Mesenchymal stem cell (in vitro differentiated cells and primary cell): ENCODE results near the gene POLR2E.

ENCODE experiments used
- DNase-seq: peaks from one replicate; pipeline ENCODE4 v3.0.0-alpha.2; 2013
- H2AFZ ChIP-seq: one replicate; pipeline ENCODE4 v1.6.1; 2013; ENCODE audit warnings: low read depth, mild to moderate bottlenecking, control low read depth, inconsistent platforms, low read length, moderate library complexity
- H2AK5ac ChIP-seq: 2 replicates; pipeline ENCODE4 v1.6.1; 2013; ENCODE audit warnings: low read length, moderate library complexity, mild to moderate bottlenecking, inconsistent platforms; ENCODE audit not compliant: severe bottlenecking
- H2BK120ac ChIP-seq: one replicate; pipeline ENCODE4 v1.6.1; 2013; ENCODE audit warnings: low read depth, mild to moderate bottlenecking, inconsistent platforms, low read length, moderate library complexity
- H2BK12ac ChIP-seq, 2 experiments: one replicate each; pipeline ENCODE4 v1.6.1; 2013; ENCODE audit warnings: inconsistent platforms in 2 of 2, low read length in 2 of 2, mild to moderate bottlenecking in 2 of 2, moderate library complexity in 2 of 2, control low read depth in 1 of 2
- H2BK15ac ChIP-seq: one replicate; pipeline ENCODE4 v1.6.1; 2013; ENCODE audit warnings: mild to moderate bottlenecking, low read depth, inconsistent platforms; ENCODE audit not compliant: poor library complexity, severe bottlenecking
- H2BK5ac ChIP-seq: 2 replicates; pipeline ENCODE4 v1.6.1; 2013; ENCODE audit warnings: low read depth, mild to moderate bottlenecking, low read length, control low read depth, inconsistent platforms; ENCODE audit not compliant: poor library complexity, severe bottlenecking
- H3K14ac ChIP-seq, 2 experiments: one replicate each; pipeline ENCODE4 v1.6.1; 2013; ENCODE audit warnings: inconsistent platforms in 2 of 2, low read length in 2 of 2, control low read depth in 1 of 2, mild to moderate bottlenecking in 1 of 2, moderate library complexity in 1 of 2
- H3K18ac ChIP-seq, 2 experiments: one replicate each; pipeline ENCODE4 v1.6.1; 2013; ENCODE audit warnings: inconsistent platforms in 2 of 2, low read length in 2 of 2, control low read depth in 1 of 2, low read depth in 1 of 2, mild to moderate bottlenecking in 1 of 2
- H3K23ac ChIP-seq, 2 experiments: one replicate each; pipeline ENCODE4 v1.6.1; 2013; ENCODE audit warnings: inconsistent platforms in 2 of 2, low read length in 2 of 2, mild to moderate bottlenecking in 2 of 2, moderate library complexity in 2 of 2, control low read depth in 1 of 2
- H3K27ac ChIP-seq: 2 replicates; pipeline ENCODE4 v1.5.1; 2013; ENCODE audit warnings: mild to moderate bottlenecking, moderate library complexity, low read length, control low read depth, inconsistent platforms; ENCODE audit not compliant: poor library complexity, severe bottlenecking
- H3K27me3 ChIP-seq, 2 experiments: 2 replicates each; pipeline versions ENCODE4 v1.6.1 to v1.7.0; 2013; ENCODE audit warnings: low read length in 2 of 2, mild to moderate bottlenecking in 2 of 2, moderate library complexity in 2 of 2, control low read depth in 1 of 2, inconsistent platforms in 1 of 2; ENCODE audit not compliant: control insufficient read depth in 1 of 2, insufficient read depth in 1 of 2
- H3K36me3 ChIP-seq, 2 experiments: 2 replicates each; pipeline versions ENCODE4 v1.6.1 to v1.7.0; 2013; ENCODE audit warnings: low read length in 2 of 2, control low read depth in 1 of 2, inconsistent platforms in 1 of 2, low read depth in 1 of 2, mild to moderate bottlenecking in 1 of 2; ENCODE audit not compliant: insufficient read depth in 2 of 2, control insufficient read depth in 1 of 2
- H3K4ac ChIP-seq, 2 experiments: one replicate each; pipeline ENCODE4 v1.6.1; 2013; ENCODE audit warnings: inconsistent platforms in 2 of 2, low read length in 2 of 2, mild to moderate bottlenecking in 2 of 2, moderate library complexity in 2 of 2, control low read depth in 1 of 2, low read depth in 1 of 2
- H3K4me1 ChIP-seq: 2 replicates; pipeline ENCODE4 v1.6.1; 2013; ENCODE audit warnings: low read depth, low read length, control low read depth; ENCODE audit not compliant: control insufficient read depth, insufficient read depth
- H3K4me2 ChIP-seq: 2 replicates; pipeline ENCODE4 v1.6.1; 2013; ENCODE audit warnings: low read length, mild to moderate bottlenecking, inconsistent platforms; ENCODE audit not compliant: poor library complexity, severe bottlenecking
- H3K4me3 ChIP-seq, 2 experiments: 2 replicates each; pipeline versions ENCODE4 v1.5.1 to v1.7.0; 2013; ENCODE audit warnings: low read length in 2 of 2, mild to moderate bottlenecking in 2 of 2, control low read depth in 1 of 2, low read depth in 1 of 2; ENCODE audit not compliant: insufficient read depth in 1 of 2
- H3K79me1 ChIP-seq: replicated peaks from 2 replicates; pipeline ENCODE4 v1.6.1; 2013; ENCODE audit warnings: mild to moderate bottlenecking, control low read depth, low read length, inconsistent platforms; ENCODE audit not compliant: poor library complexity, severe bottlenecking
- H3K9ac ChIP-seq: 2 replicates; pipeline ENCODE4 v1.7.0; 2013; ENCODE audit warnings: mild to moderate bottlenecking, low read length, moderate library complexity
- H3K9me3 ChIP-seq: 2 replicates; pipeline ENCODE4 v1.7.0; 2013; ENCODE audit warnings: mild to moderate bottlenecking, low read length; ENCODE audit not compliant: control insufficient read depth
- H4K8ac ChIP-seq: one replicate; pipeline ENCODE4 v1.6.1; 2013; ENCODE audit warnings: inconsistent platforms, mild to moderate bottlenecking, low read length, moderate library complexity
- H4K91ac ChIP-seq: one replicate; pipeline ENCODE4 v1.6.1; 2013; ENCODE audit warnings: mild to moderate bottlenecking, low read length, inconsistent platforms
- WGBS: methylation state at CpG from one replicate; pipeline ENCODE4 v1.1.7; 2013; ENCODE audit warnings: mixed read lengths; 5-methylcytosine and 5-hydroxymethylcytosine counted together

POLR2E gene

DNA sequence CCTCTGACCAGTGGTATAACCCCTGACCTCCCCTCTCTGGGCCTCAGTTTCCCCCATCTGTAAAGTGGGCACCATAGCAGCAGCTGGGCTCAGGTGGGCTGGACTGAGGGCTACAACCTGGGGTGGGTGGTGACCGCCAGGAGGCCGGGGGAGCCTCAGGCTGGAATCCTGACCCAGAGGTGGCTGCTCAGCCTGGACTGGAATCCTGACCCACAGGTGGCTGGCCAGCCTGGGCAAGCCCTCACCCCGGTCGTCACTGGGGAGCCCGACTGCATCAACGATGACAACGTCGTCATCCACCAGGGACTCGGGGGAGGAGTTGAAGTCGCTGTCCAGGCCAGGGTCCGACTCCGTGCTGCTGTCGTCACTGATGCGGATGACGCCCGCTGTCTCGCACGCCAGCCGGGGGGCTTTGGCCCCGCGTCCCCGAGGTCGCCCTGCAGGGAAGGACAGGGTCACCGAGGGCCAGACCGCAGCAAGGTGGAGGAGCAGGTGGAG, 18.9 kb upstream of the POLR2E start:
- Histone ChIP-seq H3K9ac (peak overlapping the region; percentile 64), H2BK5ac (peak overlapping the region; percentile 20), H2BK120ac (no peak overlapping the region), H3K27ac (peak overlapping the region; percentile 84), H2BK12ac (peak overlapping the region in 1 of 2 experiments; percentile 61), H3K14ac (peak overlapping the region in 1 of 2 experiments; percentile 76), H3K36me3 (peaks cover 75 to 92% of the 10 kb centered on the region in 2 experiments), H3K4me2 (no peak overlapping the region), H4K91ac (peak overlapping the region; percentile 79), H3K27me3 (no peaks in the 10 kb centered on the region), H3K4ac (no peak overlapping the region), H3K23ac (no peak overlapping the region), H3K4me3 (no peak overlapping the region), H2AK5ac (peak overlapping the region; percentile 96), H3K79me1 (peaks cover 13% of the 10 kb centered on the region), H3K4me1 (peaks cover 23% of the 10 kb centered on the region), H2AFZ (no peak overlapping the region), H4K8ac (no peak overlapping the region), H3K18ac (peak overlapping the region in 1 of 2 experiments; percentile 81), H3K9me3 (no peaks in the 10 kb centered on the region), H2BK15ac (no peak overlapping the region)
- no peak for DNase-seq
- WGBS: 93% methylated on average over 25 of the region's 25 CpGs

DNA sequence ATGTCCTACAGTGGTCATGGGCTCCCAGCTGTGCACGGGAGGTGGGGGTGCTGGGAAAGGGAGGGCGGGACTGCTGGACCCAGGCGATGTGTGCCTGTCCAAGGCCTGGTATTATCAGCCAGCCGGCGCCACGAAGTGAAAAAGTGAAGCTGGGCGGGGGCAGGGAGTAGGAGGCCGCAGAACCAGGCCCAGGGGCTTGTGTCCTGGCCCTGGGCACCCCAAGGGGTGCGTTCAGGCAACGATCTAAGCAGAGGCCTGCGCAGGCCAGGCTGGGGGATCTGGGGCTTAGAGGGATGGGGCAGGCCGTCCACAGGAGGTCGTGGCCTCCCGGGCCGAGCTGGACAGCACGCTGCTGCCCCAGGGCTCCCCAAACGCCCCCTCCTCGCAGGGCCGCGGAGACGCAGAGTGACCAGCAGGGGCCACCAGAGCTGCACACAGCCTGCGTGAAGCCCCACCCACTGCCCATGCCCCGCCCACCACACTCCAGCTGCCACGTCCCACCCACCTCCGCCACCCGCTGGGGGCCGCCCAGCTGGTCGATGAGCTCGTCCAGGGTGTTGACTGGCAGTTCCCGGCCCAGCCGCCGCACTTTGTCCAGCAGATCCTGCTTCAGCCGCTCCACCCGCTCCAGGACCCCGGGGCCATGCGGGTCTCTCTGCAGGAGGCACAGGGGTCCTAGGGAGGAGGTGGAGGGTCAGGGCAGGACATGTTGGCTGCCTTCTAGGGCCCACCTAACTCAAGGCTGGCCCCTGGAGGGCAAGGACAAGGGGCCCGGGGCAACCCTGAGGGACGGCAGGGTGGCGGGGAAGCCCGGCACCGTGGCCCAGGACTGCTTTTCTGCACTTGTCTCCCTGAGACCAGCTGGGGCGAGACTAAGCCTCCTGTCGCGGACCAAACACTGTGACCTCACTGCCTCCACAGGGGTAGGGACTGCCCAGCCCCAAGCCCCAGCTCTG, 18.1 kb upstream of the POLR2E start:
- peak overlapping the region; percentile 79 for H4K91ac ChIP-seq
- H2BK12ac ChIP-seq: peak overlapping the region in 1 of 2 experiments; percentile 61

GRCh38 chr19:1112268-1113029, 17.3 kb upstream of the POLR2E start:
- H2BK12ac ChIP-seq: peak overlapping the region in 1 of 2 experiments; percentile 44
- no peak overlapping the region for H3K23ac ChIP-seq
- peaks cover 23% of the 10 kb centered on the region for H3K4me1 ChIP-seq
- 87% methylated on average over 71 of the region's 71 CpGs for WGBS
- no peak overlapping the region for H3K18ac ChIP-seq
- H3K14ac ChIP-seq: no peak overlapping the region
- no peak overlapping the region for H2AFZ ChIP-seq
- no peak overlapping the region for H3K4me3 ChIP-seq
- peak overlapping the region; percentile 22 for H4K8ac ChIP-seq
- no peak overlapping the region for H3K9ac ChIP-seq
- no peaks in the 10 kb centered on the region for H3K9me3 ChIP-seq
- peaks cover 64 to 92% of the 10 kb centered on the region in 2 experiments for H3K36me3 ChIP-seq
- no peak overlapping the region for H2BK5ac ChIP-seq
- no peak overlapping the region for H3K4ac ChIP-seq
- H3K27me3 ChIP-seq: no peaks in the 10 kb centered on the region
- H3K79me1 ChIP-seq: peaks cover 10% of the 10 kb centered on the region
- H3K4me2 ChIP-seq: no peak overlapping the region
- no peak overlapping the region for H2BK15ac ChIP-seq
- peak overlapping the region; percentile 37 for H2AK5ac ChIP-seq
- no peak overlapping the region for H3K27ac ChIP-seq
- peak overlapping the region; percentile 21 for H4K91ac ChIP-seq
- no peak overlapping the region for H2BK120ac ChIP-seq
- no peak for DNase-seq

More for the DNA sequence above, 18.1 kb upstream of the POLR2E start:
- Histone ChIP-seq H3K36me3 (peaks cover 73 to 92% of the 10 kb centered on the region in 2 experiments), H3K27me3 (no peaks in the 10 kb centered on the region), H3K18ac (peak overlapping the region; percentile 81), H2BK5ac (peak overlapping the region; percentile 20), H3K14ac (peak overlapping the region in 1 of 2 experiments; percentile 76), H2BK15ac (no peak overlapping the region), H3K4me1 (peaks cover 23% of the 10 kb centered on the region), H3K4me3 (no peak overlapping the region), H3K27ac (peak overlapping the region; percentile 84), H2AK5ac (peak overlapping the region; percentile 96), H2AFZ (no peak overlapping the region), H2BK120ac (no peak overlapping the region), H3K4me2 (peak overlapping the region; percentile 57), H3K23ac (no peak overlapping the region), H4K8ac (peak overlapping the region; percentile 22), H3K79me1 (peaks cover 13% of the 10 kb centered on the region), H3K4ac (peak overlapping the region in 1 of 2 experiments; percentile 54), H3K9me3 (no peaks in the 10 kb centered on the region), H3K9ac (peak overlapping the region; percentile 64)
- WGBS: 36% methylated on average over 42 of the region's 44 CpGs
- DNase-seq: peak; percentile 94
